Lower lobe of right lung (tissue), 2 donors: ENCODE results near the gene MTERF4. TPM values are rescaled to one million over a fixed set of nuclear protein-coding genes. Genes with fewer than 3 reads are reported as not detected.

Source experiments
- ATAC-seq, 2 donors: fragments of 200-7000 bp; cut with Tn5 transposase; one replicate each; pipeline ENCODE4 v1.9.1; 2020 to 2022; ENCODE audit warnings: mild to moderate bottlenecking in 2 of 2, moderate library complexity in 2 of 2
- DNase-seq: peaks from one replicate; pipeline ENCODE4 v3.0.0-alpha.2; 2020
- H3K27ac ChIP-seq: fragments of 200-600 bp; one replicate; pipeline ENCODE4 v1.8.0; 2022
- H3K27me3 ChIP-seq: fragments of 200-600 bp; one replicate; pipeline ENCODE4 v1.8.0; 2022; ENCODE audit warnings: low read depth
- H3K36me3 ChIP-seq: fragments of 200-600 bp; one replicate; pipeline ENCODE4 v1.8.0; 2022; ENCODE audit warnings: mild to moderate bottlenecking
- H3K4me1 ChIP-seq: fragments of 200-600 bp; one replicate; pipeline ENCODE4 v1.8.0; 2022
- H3K4me3 ChIP-seq: fragments of 200-600 bp; one replicate; pipeline ENCODE4 v1.8.0; 2022; ENCODE audit warnings: mild to moderate bottlenecking
- H3K9me3 ChIP-seq: fragments of 200-600 bp; one replicate; pipeline ENCODE4 v1.8.0; 2022
- intact Hi-C: fragments of 100-400 bp; cut with DNase I; formaldehyde crosslinking; loops from one replicate; pipeline ENCODE4 v1.11.0; 2022
- total RNA-seq: library from RNA; stranded (reverse); fragmentation: NEBNext Ultra II Directional; extraction: Animal tissue kit (Norgen Biotek cat#: 25700); gene quantifications from one replicate; pipeline ENCODE4 v1.2.1, GENCODE V29; 2021
- TF ChIP-seq, protein P1 (sequence below): fragments of 200-600 bp; IDR thresholded peaks from one replicate; pipeline ENCODE4 v1.8.0; 2022; ENCODE audit warnings: antibody characterized with exemption, mild to moderate bottlenecking
- donor health status: DM: no; HTN: yes; CAD: no; lungs with severe emphysema.

MTERF4 gene
- total RNA-seq, 1 donor from 2014 or later, result 32.0 TPM

GRCh38 chr2:241103176-241103595 lies 1.1 kb upstream of the MTERF4 start:
- peak overlapping the region; percentile 96 for H3K27ac ChIP-seq
- no peak for DNase-seq
- TF ChIP-seq, protein P1, sequence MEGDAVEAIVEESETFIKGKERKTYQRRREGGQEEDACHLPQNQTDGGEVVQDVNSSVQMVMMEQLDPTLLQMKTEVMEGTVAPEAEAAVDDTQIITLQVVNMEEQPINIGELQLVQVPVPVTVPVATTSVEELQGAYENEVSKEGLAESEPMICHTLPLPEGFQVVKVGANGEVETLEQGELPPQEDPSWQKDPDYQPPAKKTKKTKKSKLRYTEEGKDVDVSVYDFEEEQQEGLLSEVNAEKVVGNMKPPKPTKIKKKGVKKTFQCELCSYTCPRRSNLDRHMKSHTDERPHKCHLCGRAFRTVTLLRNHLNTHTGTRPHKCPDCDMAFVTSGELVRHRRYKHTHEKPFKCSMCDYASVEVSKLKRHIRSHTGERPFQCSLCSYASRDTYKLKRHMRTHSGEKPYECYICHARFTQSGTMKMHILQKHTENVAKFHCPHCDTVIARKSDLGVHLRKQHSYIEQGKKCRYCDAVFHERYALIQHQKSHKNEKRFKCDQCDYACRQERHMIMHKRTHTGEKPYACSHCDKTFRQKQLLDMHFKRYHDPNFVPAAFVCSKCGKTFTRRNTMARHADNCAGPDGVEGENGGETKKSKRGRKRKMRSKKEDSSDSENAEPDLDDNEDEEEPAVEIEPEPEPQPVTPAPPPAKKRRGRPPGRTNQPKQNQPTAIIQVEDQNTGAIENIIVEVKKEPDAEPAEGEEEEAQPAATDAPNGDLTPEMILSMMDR, result no peak
- ATAC-seq, result no peak
- H3K36me3 ChIP-seq, result peaks cover 23% of the 10 kb centered on the region
- H3K4me1 ChIP-seq, result peaks cover 46% of the 10 kb centered on the region
- intact Hi-C loops, result no loop called here
- H3K27me3 ChIP-seq, result no peaks in the 10 kb centered on the region
- H3K4me3 ChIP-seq, result peak overlapping the region; percentile 97
- no peaks in the 10 kb centered on the region for H3K9me3 ChIP-seq

- Histone ChIP-seq H3K9me3 (no peaks in the 10 kb centered on the region), H3K27me3 (no peaks in the 10 kb centered on the region), H3K36me3 (peaks cover 61% of the 10 kb centered on the region), H3K27ac (no peak overlapping the region), H3K4me1 (peaks cover 58% of the 10 kb centered on the region), H3K4me3 (no peak overlapping the region)
- TF ChIP-seq, protein P1, result no peak
- no peak for ATAC-seq
- no peak for DNase-seq
- intact Hi-C loops, result no loop called here
These were observed 2.8 kb downstream of the MTERF4 start for GRCh38 chr2:241099246-241099645.

GRCh38 chr2:241096979-241097378 lies 5.1 kb downstream of the MTERF4 start:
- Histone ChIP-seq H3K27ac (no peak overlapping the region), H3K27me3 (no peaks in the 10 kb centered on the region), H3K4me3 (no peak overlapping the region), H3K36me3 (peaks cover 83% of the 10 kb centered on the region), H3K9me3 (no peaks in the 10 kb centered on the region), H3K4me1 (peaks cover 48% of the 10 kb centered on the region)
- ATAC-seq (no peak), DNase-seq (no peak)
- TF ChIP-seq, protein P1, result no peak
- intact Hi-C loops, result no loop called here

GRCh38 chr2:241095594-241096290 lies 6.3 kb downstream of the MTERF4 start:
- no peak for ATAC-seq
- Histone ChIP-seq H3K4me3 (no peak overlapping the region), H3K27me3 (no peaks in the 10 kb centered on the region), H3K9me3 (no peaks in the 10 kb centered on the region), H3K4me1 (peaks cover 39% of the 10 kb centered on the region), H3K36me3 (peaks cover 96% of the 10 kb centered on the region), H3K27ac (peak overlapping the region; percentile 16)
- DNase-seq, result no peak
- TF ChIP-seq, protein P1, result no peak
- intact Hi-C loops, result no loop called here

DNA sequence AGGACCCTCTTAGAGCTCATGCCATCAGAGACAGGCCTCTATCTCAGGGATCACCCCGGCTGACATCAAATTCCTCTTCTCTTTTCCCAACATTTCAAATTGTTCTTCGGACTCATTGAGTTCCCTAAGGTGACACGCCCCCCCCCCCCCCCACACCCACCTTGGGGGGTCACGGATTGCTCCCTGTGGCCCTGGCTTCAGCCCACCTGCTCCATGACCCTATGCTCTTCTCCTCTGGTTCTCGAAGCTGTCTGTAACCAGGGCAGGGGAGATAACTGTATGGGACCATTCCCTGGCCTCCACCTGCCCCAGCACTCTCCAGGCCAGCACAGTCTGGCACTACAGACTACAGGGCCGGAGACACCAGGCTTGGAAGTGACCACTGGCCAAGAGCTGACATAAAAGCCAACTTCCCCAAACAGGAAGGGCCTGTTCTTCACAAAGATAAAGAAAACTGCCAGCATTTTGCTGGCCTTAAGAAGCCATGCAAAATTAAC lies 7.1 kb downstream of the MTERF4 start:
- intact Hi-C loops, result no loop called here

More for the DNA sequence above, 7.1 kb downstream of the MTERF4 start:
- H3K4me3 ChIP-seq, result no peak overlapping the region
- ATAC-seq, result no peak
- no peak for DNase-seq
- H3K4me1 ChIP-seq, result peaks cover 32% of the 10 kb centered on the region
- peak overlapping the region; percentile 13 for H3K27ac ChIP-seq
- H3K36me3 ChIP-seq, result peaks cover 98% of the 10 kb centered on the region
- no peaks in the 10 kb centered on the region for H3K27me3 ChIP-seq
- no peaks in the 10 kb centered on the region for H3K9me3 ChIP-seq
- TF ChIP-seq, protein P1, result no peak
